Ovary (tissue), 3 donors: Measurements from ENCODE around the gene CACNA2D3.

Source experiments
- EP300 ChIP-seq: sonication (generic); formaldehyde crosslinking; IDR thresholded peaks from one replicate; pipeline ENCODE4 v1.6.1; 2017; ENCODE audit warnings: antibody characterized with exemption
- POLR2A ChIP-seq: fragments of 450-650 bp; IDR thresholded peaks from one replicate; pipeline ENCODE4 v1.6.1; 2017; ENCODE audit warnings: antibody characterized with exemption, mild to moderate bottlenecking, moderate library complexity
- TF ChIP-seq, protein P1 (sequence below), 3 donors: fragments of 450-650 bp in 2 of 3; fragments of 200-600 bp in 1 of 3; IDR thresholded peaks; one replicate each; pipeline versions ENCODE4 v1.5.1 to v1.8.0; 2016 to 2022; ENCODE audit warnings: antibody characterized with exemption in 3 of 3, mild to moderate bottlenecking in 1 of 3
- donor health status: DM: no; HTN: no; CAD: no.

DNA sequence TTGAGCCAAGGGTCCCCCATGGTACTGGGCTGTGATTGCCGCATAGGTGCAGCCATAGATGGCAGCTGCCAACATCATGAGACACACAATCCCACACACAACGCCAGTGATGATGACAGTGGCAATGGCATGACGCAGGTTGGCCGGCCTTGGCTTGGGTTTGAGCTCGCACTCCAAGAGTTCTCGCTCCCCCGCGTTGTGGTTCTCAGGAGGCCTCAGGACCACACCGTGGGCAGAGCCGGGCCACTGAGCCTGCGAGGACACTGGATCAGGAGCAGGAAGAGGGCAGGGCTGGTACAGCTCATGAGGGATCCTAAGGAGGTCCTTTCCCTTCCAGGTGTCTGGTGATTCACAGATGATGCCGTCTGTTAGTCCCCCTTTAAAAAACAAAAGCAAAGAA lies 796.2 kb downstream of the CACNA2D3 start:
- TF ChIP-seq, protein P1, sequence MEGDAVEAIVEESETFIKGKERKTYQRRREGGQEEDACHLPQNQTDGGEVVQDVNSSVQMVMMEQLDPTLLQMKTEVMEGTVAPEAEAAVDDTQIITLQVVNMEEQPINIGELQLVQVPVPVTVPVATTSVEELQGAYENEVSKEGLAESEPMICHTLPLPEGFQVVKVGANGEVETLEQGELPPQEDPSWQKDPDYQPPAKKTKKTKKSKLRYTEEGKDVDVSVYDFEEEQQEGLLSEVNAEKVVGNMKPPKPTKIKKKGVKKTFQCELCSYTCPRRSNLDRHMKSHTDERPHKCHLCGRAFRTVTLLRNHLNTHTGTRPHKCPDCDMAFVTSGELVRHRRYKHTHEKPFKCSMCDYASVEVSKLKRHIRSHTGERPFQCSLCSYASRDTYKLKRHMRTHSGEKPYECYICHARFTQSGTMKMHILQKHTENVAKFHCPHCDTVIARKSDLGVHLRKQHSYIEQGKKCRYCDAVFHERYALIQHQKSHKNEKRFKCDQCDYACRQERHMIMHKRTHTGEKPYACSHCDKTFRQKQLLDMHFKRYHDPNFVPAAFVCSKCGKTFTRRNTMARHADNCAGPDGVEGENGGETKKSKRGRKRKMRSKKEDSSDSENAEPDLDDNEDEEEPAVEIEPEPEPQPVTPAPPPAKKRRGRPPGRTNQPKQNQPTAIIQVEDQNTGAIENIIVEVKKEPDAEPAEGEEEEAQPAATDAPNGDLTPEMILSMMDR (IDR thresholded peaks at IDR 0.05) = no peak
- no peak for TF ChIP-seq EP300
- TF ChIP-seq POLR2A = no peak
